ENCODE measurements around the gene ISLR2. TPM values are rescaled to one million over a fixed set of nuclear protein-coding genes. Genes with fewer than 3 reads are reported as not detected.

ISLR2 gene
- total and polyA plus RNA-seq, 2 donors (not counting 3 experiments of a cell fraction or from before 2014, with no cell fraction given): not detected

DNA sequence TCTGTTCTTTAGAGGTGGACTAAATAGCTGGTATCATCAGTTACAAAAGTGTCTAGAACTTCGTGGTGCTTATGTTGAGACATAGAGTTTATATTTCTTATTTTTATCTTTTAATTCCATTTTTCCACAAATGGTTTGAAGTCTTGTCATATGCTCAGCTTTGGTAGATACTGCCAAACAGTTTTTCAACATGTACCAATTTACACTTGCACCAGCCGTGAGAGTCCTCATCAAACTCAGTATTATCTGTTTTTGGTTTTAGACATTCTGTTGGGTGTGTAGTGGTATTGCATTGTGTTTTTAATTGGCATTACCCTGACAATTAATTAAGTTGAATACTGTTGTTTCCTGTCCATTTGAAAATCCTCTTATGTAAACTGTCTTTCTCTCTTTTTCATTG, 16.7 kb downstream of the ISLR2 start:
- H3K27me3 ChIP-seq (ENCODE audit: control insufficient read depth in 2 of 2, insufficient read depth in 2 of 2, low read length in 2 of 2): peaks cover 5 to 29% of the 10 kb centered on the region in 2 experiments
- TF ChIP-seq FOS (IDR thresholded peaks at IDR 0.05; ENCODE audit: borderline replicate concordance, insufficient read depth, low read length) (no peak), MYC (IDR thresholded peaks at IDR 0.05; ENCODE audit: low read depth, low read length) (no peak), GATA2 (IDR thresholded peaks at IDR 0.05; ENCODE audit: insufficient read depth, insufficient read length, low read depth, low read length) (no peak), EZH2 (IDR thresholded peaks at IDR 0.05; ENCODE audit: borderline replicate concordance, low read depth, low read length, severe bottlenecking) (no peak), JUN (IDR thresholded peaks at IDR 0.05; ENCODE audit: borderline replicate concordance, insufficient read depth, insufficient read length, low read depth) (no peak), POLR2A (IDR thresholded peaks at IDR 0.05; ENCODE audit: low read depth, low read length) (no peak), POLR2AphosphoS5 (IDR thresholded peaks at IDR 0.05; ENCODE audit: insufficient read depth, low read depth, low read length) (no peak)
- TF ChIP-seq, protein P1, sequence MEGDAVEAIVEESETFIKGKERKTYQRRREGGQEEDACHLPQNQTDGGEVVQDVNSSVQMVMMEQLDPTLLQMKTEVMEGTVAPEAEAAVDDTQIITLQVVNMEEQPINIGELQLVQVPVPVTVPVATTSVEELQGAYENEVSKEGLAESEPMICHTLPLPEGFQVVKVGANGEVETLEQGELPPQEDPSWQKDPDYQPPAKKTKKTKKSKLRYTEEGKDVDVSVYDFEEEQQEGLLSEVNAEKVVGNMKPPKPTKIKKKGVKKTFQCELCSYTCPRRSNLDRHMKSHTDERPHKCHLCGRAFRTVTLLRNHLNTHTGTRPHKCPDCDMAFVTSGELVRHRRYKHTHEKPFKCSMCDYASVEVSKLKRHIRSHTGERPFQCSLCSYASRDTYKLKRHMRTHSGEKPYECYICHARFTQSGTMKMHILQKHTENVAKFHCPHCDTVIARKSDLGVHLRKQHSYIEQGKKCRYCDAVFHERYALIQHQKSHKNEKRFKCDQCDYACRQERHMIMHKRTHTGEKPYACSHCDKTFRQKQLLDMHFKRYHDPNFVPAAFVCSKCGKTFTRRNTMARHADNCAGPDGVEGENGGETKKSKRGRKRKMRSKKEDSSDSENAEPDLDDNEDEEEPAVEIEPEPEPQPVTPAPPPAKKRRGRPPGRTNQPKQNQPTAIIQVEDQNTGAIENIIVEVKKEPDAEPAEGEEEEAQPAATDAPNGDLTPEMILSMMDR (IDR thresholded peaks at IDR 0.05; ENCODE audit: extremely low read depth in 1 of 2, insufficient read depth in 1 of 2, low read depth in 1 of 2, low read length in 2 of 2): no peak
- TF ChIP-seq, protein P2, sequence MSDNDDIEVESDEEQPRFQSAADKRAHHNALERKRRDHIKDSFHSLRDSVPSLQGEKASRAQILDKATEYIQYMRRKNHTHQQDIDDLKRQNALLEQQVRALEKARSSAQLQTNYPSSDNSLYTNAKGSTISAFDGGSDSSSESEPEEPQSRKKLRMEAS (IDR thresholded peaks at IDR 0.05; ENCODE audit: insufficient read depth, insufficient read length): no peak
- H3K79me2 ChIP-seq (ENCODE audit: control insufficient read depth, insufficient read depth, low read length): no peaks in the 10 kb centered on the region
- intact Hi-C loops (cut with micrococcal nuclease): no loop called here
- no peaks in the 10 kb centered on the region for H3K36me3 ChIP-seq (ENCODE audit: control insufficient read depth in 2 of 2, extremely low read depth in 1 of 2, insufficient read depth in 2 of 2, low read length in 2 of 2)
- POLR2A ChIA-PET: no interaction called here
- BruUV-seq (replicated peaks): no TSS peak
- no peak overlapping the region for H3K9ac ChIP-seq (replicated peaks; ENCODE audit: extremely low read depth, insufficient read depth, low read length)
- no peaks in the 10 kb centered on the region for H3K9me1 ChIP-seq (replicated peaks; ENCODE audit: control insufficient read depth, extremely low read depth, insufficient read depth, low read length)
- no peak overlapping the region for H2AFZ ChIP-seq (ENCODE audit: low read depth, low read length)
- H3K4me3 ChIP-seq (replicated peaks in 1 of 3; ENCODE audit: insufficient read depth in 1 of 3, low read depth in 1 of 3, low read length in 3 of 3): no peak overlapping the region
- no peaks in the 10 kb centered on the region for H3K9me3 ChIP-seq (replicated peaks; ENCODE audit: control insufficient read depth, insufficient read depth, low read length)
- no peaks in the 10 kb centered on the region for H3K4me1 ChIP-seq (ENCODE audit: control insufficient read depth, extremely low read depth, insufficient read depth, low read length)
- no peak for FAIRE-seq
- CTCF ChIA-PET: interaction anchor here (1.2 kb wide), 1 partner anchor 30 kb away, joined by 4 read pairs; no protein-coding TSS in a partner anchor
- no peak overlapping the region for H3K27ac ChIP-seq (ENCODE audit: insufficient read depth, low read depth, low read length)
- H3K4me2 ChIP-seq (ENCODE audit: insufficient read depth, low read length): no peak overlapping the region
- no peaks in the 10 kb centered on the region for H4K20me1 ChIP-seq (replicated peaks; ENCODE audit: control insufficient read depth, extremely low read depth, insufficient read depth, low read length)
- dilution Hi-C loops (cut with MboI; ENCODE audit: extremely low pct_ligation_motif_present, low sequenced_read_pairs): no loop called here
- DNase-seq (ENCODE audit: low read depth, low spot score): no peak
